Stimulated activated CD8-positive, alpha-beta memory T cell treated with anti-CD3 and anti-CD28 coated beads, Interleukin-7, amount 100 ng/mL, for 24 hours (primary cell): ENCODE data around the gene RAB4B.
"Not testable (repeated sequence)": the region's sequence is repeated elsewhere in the genome, so short reads cannot be mapped to it uniquely, and the experiment has no call there.

Experiments
- DNase-seq: peaks from one replicate; pipeline ENCODE4 v3.0.0-alpha.2; 2020; ENCODE audit warnings: low read depth

Gene RAB4B

GRCh38 chr19:40750874-40751537 lies 27.0 kb upstream of the RAB4B start, which contains the start of gene SNRPA:
SNRPA (plus strand) TSS chr19:40751203; CDS start chr19:40751409, 206 bp downstream.
- peak; percentile 90 for DNase-seq

DNA sequence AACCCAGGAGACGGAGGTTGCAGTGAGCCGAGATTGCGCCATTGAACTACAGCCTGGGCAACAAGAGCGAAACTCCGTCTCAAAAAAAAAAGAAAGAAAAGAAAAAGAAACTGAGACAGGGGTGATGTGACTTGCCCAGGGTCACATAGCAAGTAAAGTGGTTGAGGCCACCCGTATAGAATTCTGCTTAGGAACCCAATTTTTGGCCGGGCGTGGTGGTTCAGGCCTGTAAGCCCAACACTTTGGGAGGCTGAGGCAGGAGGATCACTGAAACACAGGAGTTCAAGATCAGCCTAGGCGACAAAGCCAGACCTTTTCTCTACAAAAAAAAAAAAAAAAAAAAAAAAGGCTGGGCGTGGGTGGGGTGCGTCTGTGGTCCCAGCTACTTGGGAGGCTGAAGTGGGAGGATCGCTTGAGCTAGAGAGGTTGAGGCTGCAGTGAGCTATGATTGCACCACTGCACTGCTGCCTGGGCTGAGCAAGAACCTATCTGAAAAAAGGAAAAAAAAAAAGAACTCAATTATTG lies 25.7 kb upstream of the RAB4B start:
- no peak for DNase-seq

DNA sequence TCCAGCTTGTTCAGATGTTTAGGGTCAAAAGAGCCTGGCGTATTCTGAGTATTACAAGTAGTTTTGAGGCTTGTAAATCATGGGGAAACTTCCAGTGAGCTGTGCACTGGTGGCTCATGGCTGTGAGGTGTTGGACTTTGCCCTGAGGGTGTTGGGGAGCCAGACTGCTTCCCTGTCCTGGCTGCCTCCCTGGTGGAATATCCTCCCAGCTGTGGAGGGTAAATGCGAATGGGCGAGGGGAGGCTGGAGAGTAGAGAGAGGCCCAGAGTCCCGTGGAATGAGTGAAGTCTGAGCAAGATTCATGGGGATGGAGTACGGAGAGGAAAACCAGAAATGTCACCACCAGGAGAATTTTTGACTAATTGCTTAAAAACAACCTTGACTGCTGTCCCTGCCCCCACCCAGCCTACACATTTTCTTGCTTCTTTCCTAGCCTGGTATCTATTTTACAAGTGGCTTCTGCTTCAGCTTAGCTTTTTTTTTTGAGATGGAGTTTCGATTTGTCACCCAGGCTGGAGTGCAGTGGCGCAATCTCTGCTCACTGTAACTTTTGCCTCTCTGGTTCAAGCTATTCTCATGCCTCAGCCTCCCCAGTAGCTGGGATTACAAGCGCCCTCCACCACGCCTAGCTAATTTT lies 23.3 kb upstream of the RAB4B start:
- no peak for DNase-seq

GRCh38 chr19:40755248-40755624 lies 22.8 kb upstream of the RAB4B start:
- no peak for DNase-seq

DNA sequence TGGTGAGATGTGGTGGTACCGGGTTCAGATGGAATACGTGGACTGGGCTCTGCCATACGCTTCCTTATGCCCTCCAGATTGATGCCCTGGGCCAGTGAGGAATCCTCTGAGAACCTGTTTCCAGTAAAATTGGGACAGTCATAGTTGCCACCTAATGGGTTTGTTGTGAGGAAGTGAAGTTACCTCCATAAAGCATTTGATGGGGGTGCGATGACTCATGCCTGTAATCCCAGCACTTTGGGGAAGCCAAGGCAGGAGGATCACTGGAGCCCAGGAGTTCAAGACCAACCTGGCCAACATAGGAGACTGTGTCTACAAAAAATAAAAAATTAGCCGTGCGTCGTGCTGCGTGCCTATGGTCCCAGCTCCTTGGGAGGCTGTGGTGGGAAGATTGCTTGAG lies 22.3 kb upstream of the RAB4B start:
- DNase-seq: no peak

DNA sequence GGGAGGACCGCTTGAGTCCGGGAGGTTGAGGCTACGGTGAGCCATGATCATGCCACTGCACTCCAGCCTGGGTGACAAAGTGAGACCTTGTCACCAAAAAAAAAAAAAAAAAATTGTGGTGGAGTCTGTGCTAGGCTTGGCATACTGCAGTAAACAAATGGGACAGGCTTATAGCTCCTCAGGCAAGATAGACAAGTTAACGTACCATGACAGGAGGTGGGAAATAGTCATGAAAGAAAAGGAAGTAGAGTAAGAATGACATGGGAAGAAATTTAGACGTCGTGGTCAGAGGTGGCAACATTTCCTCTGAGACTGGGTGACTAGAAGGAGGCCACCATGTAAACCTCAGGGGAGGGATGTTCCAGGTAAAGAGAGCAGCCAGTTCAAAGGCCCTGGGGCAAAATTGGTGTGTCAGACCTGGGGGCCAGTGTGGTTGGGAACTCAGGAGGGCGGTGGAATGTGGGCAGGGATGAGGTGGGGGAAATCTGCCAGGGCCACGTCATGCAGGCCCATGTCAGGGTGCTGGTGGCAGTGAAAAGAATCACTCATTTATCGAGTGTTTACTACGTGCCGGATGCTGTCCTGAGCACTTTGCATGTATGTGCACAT lies 21.4 kb upstream of the RAB4B start:
- DNase-seq: no peak

- no peak for DNase-seq
These were observed 19.6 kb upstream of the RAB4B start for GRCh38 chr19:40758491-40758890.

DNA sequence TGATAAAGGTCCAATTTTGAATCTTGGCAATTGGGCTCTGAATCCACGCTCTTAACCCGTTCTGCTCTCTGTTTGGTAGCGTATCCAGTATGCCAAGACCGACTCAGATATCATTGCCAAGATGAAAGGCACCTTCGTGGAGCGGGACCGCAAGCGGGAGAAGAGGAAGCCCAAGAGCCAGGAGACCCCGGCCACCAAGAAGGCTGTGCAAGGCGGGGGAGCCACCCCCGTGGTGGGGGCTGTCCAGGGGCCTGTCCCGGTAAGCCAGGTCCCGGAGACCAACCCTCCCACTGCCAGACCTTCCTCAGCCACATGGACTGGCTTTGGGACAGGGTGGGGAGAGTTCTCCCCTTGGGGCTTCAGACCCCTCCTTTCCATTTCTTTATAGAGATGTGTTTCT lies 18.7 kb upstream of the RAB4B start:
- DNase-seq: no peak

GRCh38 chr19:40762754-40763470 lies 15.1 kb upstream of the RAB4B start:
- DNase-seq: no peak

DNA sequence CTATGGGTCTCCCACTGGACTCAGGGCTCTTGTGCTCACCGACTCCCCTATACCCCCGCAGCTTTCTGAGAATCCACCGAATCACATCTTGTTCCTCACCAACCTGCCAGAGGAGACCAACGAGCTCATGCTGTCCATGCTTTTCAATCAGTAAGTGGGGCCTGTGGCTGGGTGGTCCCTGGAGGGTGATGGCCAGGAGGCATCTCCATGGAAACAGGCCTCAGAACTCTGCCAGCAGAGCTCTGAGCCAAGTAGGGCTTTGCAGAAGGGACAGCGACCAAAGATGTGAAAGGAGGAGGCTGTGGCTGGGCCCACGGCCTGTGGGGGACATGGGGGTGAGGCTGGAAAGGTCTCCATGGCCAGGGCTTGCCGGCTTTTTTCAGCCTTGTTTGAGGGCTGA lies 14.5 kb upstream of the RAB4B start:
- no peak for DNase-seq

DNA sequence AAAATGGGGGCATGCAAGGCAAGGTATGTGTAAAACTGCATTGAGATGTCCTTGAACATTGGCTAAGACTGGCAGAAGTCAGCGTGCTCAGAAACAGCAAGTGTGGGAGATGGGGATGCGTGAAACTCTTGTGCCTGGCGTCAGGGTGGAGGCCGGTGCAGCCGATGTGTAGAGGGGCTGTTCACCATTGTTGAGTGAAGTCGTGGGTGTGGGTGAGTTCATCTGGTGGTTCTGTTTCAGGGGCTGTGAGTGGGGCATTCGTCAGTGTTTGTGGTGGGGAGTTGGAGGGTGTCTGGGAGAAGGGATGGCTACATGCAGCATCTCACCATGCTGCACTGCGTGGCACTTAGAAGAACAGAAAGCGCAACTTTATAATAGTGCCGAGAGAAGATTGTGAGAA lies 14.1 kb upstream of the RAB4B start:
- DNase-seq: no peak

DNA sequence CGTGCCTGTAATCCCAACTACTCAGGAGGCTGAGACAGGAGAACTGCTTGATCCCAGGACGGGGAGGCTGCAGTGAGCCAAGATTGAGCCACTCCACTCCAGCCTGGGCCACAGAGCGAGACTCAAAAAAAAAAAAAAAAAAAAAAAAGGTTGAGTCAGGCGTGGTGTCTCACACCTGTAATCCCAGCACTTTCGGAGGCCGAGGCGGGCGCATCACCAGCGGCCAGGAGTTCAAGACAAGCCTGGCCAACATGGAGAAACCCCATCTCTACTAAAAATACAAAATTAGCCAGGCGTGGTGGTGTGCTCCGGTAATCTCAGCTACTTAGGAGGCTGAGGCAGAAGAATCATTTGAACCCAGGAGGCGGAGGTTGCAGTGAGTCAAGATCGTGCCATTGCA lies 11.7 kb upstream of the RAB4B start:
- DNase-seq: not testable (repeated sequence)

DNA sequence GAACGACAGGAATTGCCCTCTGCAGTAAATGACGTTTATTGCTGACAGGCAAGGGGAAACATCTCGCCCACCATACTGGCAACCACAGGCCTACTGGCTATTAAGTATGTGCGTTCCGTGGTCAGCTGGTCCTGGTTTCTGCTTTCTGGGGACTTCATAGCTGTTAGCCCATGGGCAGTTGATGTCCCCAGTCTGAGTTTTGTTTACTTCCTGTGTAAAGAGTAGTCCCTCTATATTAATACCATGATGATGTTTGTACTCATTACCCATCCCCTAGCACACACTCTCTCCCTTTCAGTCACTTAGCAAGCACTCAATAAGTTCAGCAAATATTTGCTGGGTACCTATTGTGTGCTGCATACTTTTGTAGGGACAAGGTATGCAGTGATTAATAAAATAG lies 9.2 kb upstream of the RAB4B start:
- no peak for DNase-seq

DNA sequence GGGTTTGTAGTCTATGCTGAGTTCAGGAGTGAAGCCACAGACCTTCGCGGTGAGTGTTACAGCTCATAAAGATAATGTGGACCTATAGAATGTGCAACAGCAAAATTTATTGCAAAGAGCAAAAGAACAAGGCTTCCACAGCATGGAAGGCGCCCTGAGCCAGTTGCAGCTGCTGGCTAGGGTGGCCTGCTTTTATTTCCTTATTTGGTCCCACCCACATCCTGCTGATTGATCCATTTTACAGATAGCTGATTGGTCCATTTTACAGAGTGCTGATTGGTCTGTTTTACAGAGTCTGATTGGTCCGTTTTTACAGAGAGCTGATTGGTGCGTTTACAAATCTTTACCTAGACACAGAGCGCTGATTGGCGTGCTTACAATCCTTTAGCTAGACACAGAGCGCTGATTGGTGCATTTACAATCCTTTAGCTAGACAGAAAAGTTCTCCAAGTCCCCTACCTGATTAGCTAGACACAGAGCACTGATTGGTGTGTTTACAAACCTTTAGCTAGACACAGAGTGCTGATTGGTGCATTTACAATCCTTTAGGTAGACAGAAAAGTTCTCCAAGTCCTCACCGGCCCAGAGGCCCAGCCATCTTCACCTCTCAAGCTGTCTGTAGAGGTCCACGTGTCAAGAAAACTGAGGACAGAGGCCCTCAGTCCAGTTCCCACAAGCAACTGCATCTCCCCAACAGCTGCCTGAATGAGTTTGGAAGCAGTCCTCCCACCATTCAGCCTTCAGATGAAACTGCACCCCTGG lies 6.8 kb upstream of the RAB4B start:
- not testable (repeated sequence) for DNase-seq

DNA sequence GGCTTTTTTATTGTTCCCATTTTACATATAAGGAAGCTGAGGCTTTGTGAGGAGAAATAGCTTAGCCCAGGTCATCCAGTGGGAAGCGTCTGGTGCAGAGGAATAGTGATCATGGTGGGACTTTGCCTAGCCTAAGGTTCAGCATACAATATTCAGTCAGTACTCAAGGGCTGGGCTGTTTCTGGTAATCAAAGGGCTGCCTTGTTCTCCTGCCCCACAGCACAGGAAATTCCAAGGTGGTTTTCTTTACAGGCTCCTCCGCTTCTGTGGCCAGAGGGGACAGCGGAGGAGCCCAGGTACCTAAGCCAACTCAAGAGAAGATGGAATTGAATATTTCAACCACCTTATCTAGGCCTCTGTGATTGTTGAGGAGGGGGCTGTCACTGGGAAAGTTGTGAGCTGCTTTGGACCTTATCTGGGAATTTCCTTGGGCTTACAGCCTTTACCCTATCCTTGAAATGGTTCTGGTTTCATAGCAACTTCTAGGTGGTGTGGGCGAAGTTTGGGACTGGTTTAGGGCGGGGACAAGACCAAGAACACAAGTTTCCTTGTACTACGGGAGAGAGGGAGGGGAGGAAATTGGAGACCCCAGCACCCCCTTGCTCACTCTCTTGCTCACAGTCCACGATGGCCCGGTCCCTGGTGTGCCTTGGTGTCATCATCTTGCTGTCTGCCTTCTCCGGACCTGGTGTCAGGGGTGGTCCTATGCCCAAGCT lies 3.0 kb upstream of the RAB4B start, which contains the start of gene MIA:
TSS of gene MIA (plus strand) at position 606 of the 716 bp plus-strand sequence. CDS start at position 628, 22 bp downstream.
- DNase-seq: no peak

- no peak for DNase-seq
These were observed 2.4 kb upstream of the RAB4B start for GRCh38 chr19:40775632-40776022.

- no peak for DNase-seq
These were observed 1.7 kb upstream of the RAB4B start for GRCh38 chr19:40776364-40776763.

DNA sequence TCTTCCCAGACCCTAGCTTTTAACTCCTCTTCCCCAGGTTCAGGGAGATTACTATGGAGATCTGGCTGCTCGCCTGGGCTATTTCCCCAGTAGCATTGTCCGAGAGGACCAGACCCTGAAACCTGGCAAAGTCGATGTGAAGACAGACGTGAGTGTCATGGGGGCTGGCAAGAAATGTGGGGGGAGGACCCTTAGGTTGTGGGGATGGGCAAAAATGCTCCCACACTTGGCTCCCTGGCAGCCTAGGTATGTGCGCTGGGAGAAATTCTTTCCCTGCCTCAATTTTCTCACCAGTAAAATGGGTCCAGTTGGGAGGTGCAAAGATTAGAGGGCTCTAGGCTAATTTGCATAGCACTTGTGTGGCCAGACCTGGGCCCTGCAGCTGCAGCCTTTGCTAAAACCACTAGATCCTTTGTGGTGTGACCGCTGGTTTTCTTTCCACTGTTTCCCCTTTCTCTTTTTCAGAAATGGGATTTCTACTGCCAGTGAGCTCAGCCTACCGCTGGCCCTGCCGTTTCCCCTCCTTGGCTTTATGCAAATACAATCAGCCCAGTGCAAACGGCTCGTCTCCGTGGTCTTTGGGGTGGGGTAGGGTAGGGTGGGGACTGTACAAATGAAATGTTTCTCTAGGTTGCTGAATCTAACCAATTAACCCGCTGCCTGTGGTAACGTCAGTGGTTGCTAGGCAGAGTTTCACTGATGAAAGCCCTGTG lies 959 bp upstream of the RAB4B start:
- DNase-seq: peak; percentile 67

GRCh38 chr19:40777645-40777936 lies 456 bp upstream of the RAB4B start:
- no peak for DNase-seq

GRCh38 chr19:40778706-40779284 lies 748 bp downstream of the RAB4B start:
- no peak for DNase-seq
